ENCODE measurements around the gene RSBN1L.

DNA sequence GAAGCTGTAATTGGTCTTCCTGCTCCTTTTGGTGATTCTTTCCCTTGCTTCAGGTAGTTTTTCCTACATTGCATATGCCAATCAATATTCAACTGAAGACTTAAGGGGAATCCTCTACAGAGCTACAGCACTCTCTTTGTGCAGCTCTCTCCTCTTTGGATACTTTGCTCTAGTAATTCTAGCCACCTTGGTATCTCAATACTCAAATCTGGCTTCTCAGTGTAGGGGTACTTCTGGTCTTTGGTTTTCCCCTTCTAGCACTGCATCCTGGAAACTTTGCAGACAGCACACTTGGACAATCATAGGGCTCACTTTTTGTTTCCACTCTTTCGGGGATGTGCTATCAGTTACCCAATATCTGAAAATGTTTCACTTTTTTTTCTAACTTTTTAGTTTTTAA, 112.3 kb downstream of the RSBN1L start:
- TF ChIP-seq, protein P1, sequence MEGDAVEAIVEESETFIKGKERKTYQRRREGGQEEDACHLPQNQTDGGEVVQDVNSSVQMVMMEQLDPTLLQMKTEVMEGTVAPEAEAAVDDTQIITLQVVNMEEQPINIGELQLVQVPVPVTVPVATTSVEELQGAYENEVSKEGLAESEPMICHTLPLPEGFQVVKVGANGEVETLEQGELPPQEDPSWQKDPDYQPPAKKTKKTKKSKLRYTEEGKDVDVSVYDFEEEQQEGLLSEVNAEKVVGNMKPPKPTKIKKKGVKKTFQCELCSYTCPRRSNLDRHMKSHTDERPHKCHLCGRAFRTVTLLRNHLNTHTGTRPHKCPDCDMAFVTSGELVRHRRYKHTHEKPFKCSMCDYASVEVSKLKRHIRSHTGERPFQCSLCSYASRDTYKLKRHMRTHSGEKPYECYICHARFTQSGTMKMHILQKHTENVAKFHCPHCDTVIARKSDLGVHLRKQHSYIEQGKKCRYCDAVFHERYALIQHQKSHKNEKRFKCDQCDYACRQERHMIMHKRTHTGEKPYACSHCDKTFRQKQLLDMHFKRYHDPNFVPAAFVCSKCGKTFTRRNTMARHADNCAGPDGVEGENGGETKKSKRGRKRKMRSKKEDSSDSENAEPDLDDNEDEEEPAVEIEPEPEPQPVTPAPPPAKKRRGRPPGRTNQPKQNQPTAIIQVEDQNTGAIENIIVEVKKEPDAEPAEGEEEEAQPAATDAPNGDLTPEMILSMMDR (IDR thresholded peaks at IDR 0.05 in 2 of 3, conservative IDR thresholded peaks at IDR 0.05 in 1 of 3; ENCODE audit: borderline replicate concordance in 1 of 3, insufficient read depth in 1 of 3, low read depth in 2 of 3, low read length in 2 of 3) = no peak
- TF ChIP-seq EZH2 (IDR thresholded peaks at IDR 0.05) (no peak), JUND (IDR thresholded peaks at IDR 0.05) (no peak), CEBPB (IDR thresholded peaks at IDR 0.05; ENCODE audit: low read depth) (no peak), CBX3 (IDR thresholded peaks at IDR 0.05; ENCODE audit: low read depth) (no peak), POLR2AphosphoS5 (IDR thresholded peaks at IDR 0.05; ENCODE audit: low read depth, low read length) (no peak), SP1 (IDR thresholded peaks at IDR 0.05; ENCODE audit: low read depth) (no peak), POLR2A (IDR thresholded peaks at IDR 0.05; ENCODE audit: borderline replicate concordance, extremely low read depth, insufficient read depth, insufficient read length) (no peak)
- TF ChIP-seq, protein P2, sequence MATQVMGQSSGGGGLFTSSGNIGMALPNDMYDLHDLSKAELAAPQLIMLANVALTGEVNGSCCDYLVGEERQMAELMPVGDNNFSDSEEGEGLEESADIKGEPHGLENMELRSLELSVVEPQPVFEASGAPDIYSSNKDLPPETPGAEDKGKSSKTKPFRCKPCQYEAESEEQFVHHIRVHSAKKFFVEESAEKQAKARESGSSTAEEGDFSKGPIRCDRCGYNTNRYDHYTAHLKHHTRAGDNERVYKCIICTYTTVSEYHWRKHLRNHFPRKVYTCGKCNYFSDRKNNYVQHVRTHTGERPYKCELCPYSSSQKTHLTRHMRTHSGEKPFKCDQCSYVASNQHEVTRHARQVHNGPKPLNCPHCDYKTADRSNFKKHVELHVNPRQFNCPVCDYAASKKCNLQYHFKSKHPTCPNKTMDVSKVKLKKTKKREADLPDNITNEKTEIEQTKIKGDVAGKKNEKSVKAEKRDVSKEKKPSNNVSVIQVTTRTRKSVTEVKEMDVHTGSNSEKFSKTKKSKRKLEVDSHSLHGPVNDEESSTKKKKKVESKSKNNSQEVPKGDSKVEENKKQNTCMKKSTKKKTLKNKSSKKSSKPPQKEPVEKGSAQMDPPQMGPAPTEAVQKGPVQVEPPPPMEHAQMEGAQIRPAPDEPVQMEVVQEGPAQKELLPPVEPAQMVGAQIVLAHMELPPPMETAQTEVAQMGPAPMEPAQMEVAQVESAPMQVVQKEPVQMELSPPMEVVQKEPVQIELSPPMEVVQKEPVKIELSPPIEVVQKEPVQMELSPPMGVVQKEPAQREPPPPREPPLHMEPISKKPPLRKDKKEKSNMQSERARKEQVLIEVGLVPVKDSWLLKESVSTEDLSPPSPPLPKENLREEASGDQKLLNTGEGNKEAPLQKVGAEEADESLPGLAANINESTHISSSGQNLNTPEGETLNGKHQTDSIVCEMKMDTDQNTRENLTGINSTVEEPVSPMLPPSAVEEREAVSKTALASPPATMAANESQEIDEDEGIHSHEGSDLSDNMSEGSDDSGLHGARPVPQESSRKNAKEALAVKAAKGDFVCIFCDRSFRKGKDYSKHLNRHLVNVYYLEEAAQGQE (IDR thresholded peaks at IDR 0.05; ENCODE audit: low read depth) = no peak
- TF ChIP-seq, protein P3, sequence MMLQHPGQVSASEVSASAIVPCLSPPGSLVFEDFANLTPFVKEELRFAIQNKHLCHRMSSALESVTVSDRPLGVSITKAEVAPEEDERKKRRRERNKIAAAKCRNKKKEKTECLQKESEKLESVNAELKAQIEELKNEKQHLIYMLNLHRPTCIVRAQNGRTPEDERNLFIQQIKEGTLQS (IDR thresholded peaks at IDR 0.05) = no peak
- TF ChIP-seq, protein P4, sequence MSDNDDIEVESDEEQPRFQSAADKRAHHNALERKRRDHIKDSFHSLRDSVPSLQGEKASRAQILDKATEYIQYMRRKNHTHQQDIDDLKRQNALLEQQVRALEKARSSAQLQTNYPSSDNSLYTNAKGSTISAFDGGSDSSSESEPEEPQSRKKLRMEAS (IDR thresholded peaks at IDR 0.05) = no peak

Data from HCT116 (cell line).